ENCODE data around the gene RCSD1.

DNA sequence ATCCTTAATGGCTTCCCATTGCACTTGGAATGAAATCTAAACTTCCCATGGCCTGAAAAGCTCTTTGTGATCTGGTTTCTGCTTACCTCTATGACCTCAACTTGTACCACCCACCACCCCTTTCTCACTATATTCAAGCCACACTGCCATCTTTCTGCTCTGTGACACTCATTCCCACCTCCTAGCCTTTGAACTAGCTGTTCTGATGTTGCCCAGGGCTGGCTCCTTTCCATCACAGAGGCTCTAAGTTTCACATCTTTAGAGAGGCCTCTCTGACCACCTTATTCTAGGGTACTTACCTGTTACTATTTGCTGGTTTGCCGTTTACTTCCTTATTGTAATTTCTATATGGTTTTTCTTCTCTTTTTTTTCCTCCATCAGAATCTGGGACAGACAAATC, 96.0 kb downstream of the RCSD1 start:
- no peak for TF ChIP-seq EZH2 (IDR thresholded peaks at IDR 0.05; ENCODE audit: borderline replicate concordance)
- TF ChIP-seq, protein P1, sequence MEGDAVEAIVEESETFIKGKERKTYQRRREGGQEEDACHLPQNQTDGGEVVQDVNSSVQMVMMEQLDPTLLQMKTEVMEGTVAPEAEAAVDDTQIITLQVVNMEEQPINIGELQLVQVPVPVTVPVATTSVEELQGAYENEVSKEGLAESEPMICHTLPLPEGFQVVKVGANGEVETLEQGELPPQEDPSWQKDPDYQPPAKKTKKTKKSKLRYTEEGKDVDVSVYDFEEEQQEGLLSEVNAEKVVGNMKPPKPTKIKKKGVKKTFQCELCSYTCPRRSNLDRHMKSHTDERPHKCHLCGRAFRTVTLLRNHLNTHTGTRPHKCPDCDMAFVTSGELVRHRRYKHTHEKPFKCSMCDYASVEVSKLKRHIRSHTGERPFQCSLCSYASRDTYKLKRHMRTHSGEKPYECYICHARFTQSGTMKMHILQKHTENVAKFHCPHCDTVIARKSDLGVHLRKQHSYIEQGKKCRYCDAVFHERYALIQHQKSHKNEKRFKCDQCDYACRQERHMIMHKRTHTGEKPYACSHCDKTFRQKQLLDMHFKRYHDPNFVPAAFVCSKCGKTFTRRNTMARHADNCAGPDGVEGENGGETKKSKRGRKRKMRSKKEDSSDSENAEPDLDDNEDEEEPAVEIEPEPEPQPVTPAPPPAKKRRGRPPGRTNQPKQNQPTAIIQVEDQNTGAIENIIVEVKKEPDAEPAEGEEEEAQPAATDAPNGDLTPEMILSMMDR (IDR thresholded peaks at IDR 0.05; ENCODE audit: poor library complexity): no peak
- no peak for TF ChIP-seq EZH2phosphoT487 (IDR thresholded peaks at IDR 0.05; ENCODE audit: low read depth, severe bottlenecking, unreplicated experiment)

Measured in hepatocyte (in vitro differentiated cells).